Endothelial cell (in vitro differentiated cells): ENCODE data around the gene NFATC2. TPM values are rescaled to one million over a fixed set of nuclear protein-coding genes. Genes with fewer than 3 reads are reported as not detected.
A peak's percentile ranks its signal among the peaks of the same experiment; 100 is the strongest.

Experiments
- DNase-seq: peaks from one replicate; pipeline ENCODE4 v3.0.0; 2021; ENCODE audit warnings: low spot score
- H3K27ac Mint-ChIP-seq: one replicate; pipeline ENCODE4 v1.8.0; 2021; ENCODE audit warnings: mixed read lengths, inconsistent platforms; ENCODE audit not compliant: unreplicated experiment
- H3K27me3 Mint-ChIP-seq: one replicate; pipeline ENCODE4 v1.8.0; 2021; ENCODE audit warnings: mild to moderate bottlenecking, moderate library complexity, mixed read lengths, inconsistent platforms; ENCODE audit not compliant: unreplicated experiment
- H3K36me3 Mint-ChIP-seq: one replicate; pipeline ENCODE4 v1.8.0; 2021; ENCODE audit warnings: mild to moderate bottlenecking, low read depth, mixed read lengths, inconsistent platforms; ENCODE audit not compliant: unreplicated experiment
- H3K4me1 Mint-ChIP-seq: one replicate; pipeline ENCODE4 v1.8.0; 2021; ENCODE audit warnings: mild to moderate bottlenecking, mixed read lengths, inconsistent platforms; ENCODE audit not compliant: unreplicated experiment
- H3K4me3 Mint-ChIP-seq: one replicate; pipeline ENCODE4 v1.8.0; 2021; ENCODE audit warnings: mild to moderate bottlenecking, mixed read lengths, inconsistent platforms; ENCODE audit not compliant: unreplicated experiment
- H3K9me3 Mint-ChIP-seq: one replicate; pipeline ENCODE4 v1.8.0; 2021; ENCODE audit warnings: mixed read lengths, inconsistent platforms; ENCODE audit not compliant: unreplicated experiment
- total RNA-seq: library from RNA; stranded (reverse); fragmentation: NEBNext Ultra II Directional; extraction: Animal tissue kit (Norgen Biotek cat#: 25700); gene quantifications from one replicate; pipeline ENCODE4 v1.2.1, GENCODE V29; 2021; ENCODE audit not compliant: unreplicated experiment
- TF ChIP-seq, protein P1 (sequence below): fragments of 200-600 bp; sonication (generic); IDR thresholded peaks from one replicate; pipeline ENCODE4 v1.5.0; 2021; ENCODE audit warnings: antibody characterized with exemption; ENCODE audit not compliant: unreplicated experiment

The NFATC2 gene
- total RNA-seq, 1 donor from 2014 or later, result 3.5 TPM

DNA sequence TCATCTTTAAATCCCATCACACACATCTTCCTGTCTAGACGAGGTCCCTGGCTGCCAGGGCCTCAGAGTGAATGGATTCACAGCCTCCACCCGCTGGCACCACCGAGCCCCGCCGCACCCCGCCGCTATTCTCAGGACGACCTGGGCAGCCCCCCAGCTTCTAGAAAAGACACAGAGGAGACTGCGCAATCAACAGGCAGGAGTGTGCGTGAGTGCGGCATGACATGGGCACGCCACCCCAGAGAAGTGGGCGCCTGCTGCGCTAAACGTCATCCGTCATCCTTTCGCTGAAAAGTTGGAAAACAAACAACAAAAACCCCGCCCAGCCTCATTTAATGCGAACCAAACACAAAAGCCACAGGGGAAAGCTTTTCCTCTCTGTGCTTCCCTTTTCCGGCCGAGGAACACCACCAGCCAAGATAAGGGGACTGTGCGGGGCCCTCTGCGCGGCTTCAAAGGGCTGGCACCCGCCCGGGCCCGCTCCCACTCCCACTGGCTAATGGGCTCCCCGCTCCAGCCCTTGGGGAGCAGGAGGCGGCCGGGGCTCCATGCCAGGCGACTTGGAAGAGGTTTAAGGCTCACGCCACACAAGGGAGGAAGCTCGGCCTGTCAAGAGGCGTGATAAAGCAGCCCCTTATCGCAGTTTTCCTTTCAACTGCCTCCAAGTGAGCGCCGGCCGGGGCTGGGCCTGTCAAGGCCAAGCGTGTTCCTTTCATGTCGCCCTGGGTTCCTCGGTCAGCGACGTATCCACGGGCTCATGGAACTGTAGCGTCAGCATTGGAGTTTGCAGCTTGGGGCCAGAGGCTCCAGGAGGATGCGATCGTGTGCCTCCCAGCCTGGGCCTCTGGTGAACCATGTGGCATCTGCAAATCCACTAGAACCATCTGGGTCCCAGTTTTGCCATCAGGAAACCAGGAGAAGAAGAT, 50.1 kb downstream of the NFATC2 start:
- H3K27ac Mint-ChIP-seq, result peak overlapping the region; percentile 89
- H3K9me3 Mint-ChIP-seq, result no peaks in the 10 kb centered on the region
- peak overlapping the region; percentile 42 for H3K4me3 Mint-ChIP-seq
- H3K4me1 Mint-ChIP-seq, result peaks cover 61% of the 10 kb centered on the region
- peak; percentile 52 for DNase-seq
- TF ChIP-seq, protein P1, sequence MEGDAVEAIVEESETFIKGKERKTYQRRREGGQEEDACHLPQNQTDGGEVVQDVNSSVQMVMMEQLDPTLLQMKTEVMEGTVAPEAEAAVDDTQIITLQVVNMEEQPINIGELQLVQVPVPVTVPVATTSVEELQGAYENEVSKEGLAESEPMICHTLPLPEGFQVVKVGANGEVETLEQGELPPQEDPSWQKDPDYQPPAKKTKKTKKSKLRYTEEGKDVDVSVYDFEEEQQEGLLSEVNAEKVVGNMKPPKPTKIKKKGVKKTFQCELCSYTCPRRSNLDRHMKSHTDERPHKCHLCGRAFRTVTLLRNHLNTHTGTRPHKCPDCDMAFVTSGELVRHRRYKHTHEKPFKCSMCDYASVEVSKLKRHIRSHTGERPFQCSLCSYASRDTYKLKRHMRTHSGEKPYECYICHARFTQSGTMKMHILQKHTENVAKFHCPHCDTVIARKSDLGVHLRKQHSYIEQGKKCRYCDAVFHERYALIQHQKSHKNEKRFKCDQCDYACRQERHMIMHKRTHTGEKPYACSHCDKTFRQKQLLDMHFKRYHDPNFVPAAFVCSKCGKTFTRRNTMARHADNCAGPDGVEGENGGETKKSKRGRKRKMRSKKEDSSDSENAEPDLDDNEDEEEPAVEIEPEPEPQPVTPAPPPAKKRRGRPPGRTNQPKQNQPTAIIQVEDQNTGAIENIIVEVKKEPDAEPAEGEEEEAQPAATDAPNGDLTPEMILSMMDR, result no peak
- H3K27me3 Mint-ChIP-seq, result peaks cover 11% of the 10 kb centered on the region
- peaks cover 4% of the 10 kb centered on the region for H3K36me3 Mint-ChIP-seq

DNA sequence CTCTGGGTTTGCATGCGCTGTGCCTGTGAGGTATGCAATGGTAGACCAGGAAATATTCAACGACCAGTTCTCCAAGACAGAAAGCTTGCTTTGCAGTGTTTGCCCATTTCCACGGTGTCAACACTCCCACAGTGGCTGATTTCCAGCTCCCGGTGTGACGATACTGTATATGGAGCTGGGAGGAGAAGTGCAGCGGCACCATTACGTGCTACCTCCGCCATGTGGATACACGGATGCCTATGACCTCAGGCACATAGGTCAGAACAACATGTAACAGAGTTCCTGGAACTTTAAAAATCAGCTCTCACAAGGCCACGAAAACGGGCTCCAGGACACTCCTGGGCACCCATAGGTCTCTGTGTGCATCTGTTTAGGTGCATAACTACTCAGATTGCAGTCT, 51.1 kb downstream of the NFATC2 start:
- Mint-ChIP-seq H3K9me3 (no peaks in the 10 kb centered on the region), H3K4me1 (peaks cover 52% of the 10 kb centered on the region), H3K36me3 (peaks cover 4% of the 10 kb centered on the region), H3K27me3 (peaks cover 11% of the 10 kb centered on the region), H3K27ac (peak overlapping the region; percentile 89), H3K4me3 (peak overlapping the region; percentile 27)
- DNase-seq, result no peak
- TF ChIP-seq, protein P1, result no peak

DNA sequence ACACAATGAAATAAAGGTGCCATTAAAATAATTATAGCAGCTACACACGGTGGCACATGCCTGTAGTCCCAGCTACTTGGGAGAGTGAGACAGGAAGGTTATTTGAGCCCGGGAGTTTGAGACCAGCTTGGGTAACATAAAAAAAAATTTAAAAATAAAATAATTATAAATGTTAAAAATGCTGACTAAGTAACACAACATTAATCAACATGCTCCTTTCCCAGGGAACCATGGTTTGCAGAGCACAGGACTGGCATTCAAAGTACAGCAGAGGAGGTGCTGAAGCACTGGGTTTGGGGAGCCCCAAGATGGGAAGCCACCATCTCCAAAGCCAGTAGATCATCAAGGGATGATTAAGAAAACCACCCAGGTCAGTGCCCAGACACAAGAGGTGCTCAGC, 51.9 kb downstream of the NFATC2 start:
- Mint-ChIP-seq H3K27me3 (peaks cover 11% of the 10 kb centered on the region), H3K4me3 (no peak overlapping the region), H3K4me1 (peaks cover 46% of the 10 kb centered on the region), H3K27ac (no peak overlapping the region), H3K36me3 (peaks cover 4% of the 10 kb centered on the region), H3K9me3 (no peaks in the 10 kb centered on the region)
- no peak for DNase-seq
- TF ChIP-seq, protein P1, result no peak

DNA sequence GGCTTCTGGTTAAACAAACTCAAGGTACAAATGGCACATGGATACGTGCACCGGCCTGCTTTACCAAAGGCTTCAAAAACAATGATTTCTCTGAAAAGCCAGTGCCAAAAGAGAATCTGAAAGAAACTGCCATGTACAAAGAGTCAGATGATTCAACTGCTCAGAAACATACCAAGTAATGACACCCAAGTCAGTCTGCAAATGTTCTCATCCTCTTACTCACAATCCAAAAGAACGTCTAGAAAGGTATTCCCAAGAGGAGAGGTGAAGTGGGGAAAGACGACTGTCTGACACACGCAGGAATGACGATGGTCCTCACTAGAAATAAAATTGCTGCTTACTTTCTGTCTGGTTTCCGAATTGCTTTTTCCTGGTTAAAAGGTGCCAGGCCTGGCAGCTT, 52.9 kb downstream of the NFATC2 start:
- no peak overlapping the region for H3K4me3 Mint-ChIP-seq
- TF ChIP-seq, protein P1, result no peak
- H3K9me3 Mint-ChIP-seq, result no peaks in the 10 kb centered on the region
- peaks cover 4% of the 10 kb centered on the region for H3K36me3 Mint-ChIP-seq
- peaks cover 11% of the 10 kb centered on the region for H3K27me3 Mint-ChIP-seq
- no peak overlapping the region for H3K27ac Mint-ChIP-seq
- H3K4me1 Mint-ChIP-seq, result peaks cover 44% of the 10 kb centered on the region
- DNase-seq, result no peak

DNA sequence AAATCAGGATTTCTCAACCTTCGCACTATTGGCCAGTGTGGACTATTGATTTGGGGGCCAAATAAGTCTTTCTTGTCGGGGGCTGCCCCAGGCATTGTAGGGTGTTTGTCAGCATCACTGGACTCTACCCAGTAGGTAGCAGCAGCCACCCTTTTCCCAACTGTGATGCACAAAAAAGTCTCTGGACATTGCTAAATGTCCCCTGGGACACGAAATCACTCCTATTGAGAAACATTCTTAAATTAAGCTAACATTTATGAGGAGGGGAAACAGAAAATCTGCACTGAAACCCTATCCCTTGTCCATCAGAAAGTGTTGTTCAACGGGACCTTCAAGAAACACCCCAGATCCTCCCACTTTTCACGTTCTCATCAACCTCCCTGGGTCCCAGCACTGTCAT, 54.2 kb downstream of the NFATC2 start:
- TF ChIP-seq, protein P1, result no peak
- peaks cover 38% of the 10 kb centered on the region for H3K4me1 Mint-ChIP-seq
- H3K9me3 Mint-ChIP-seq, result no peaks in the 10 kb centered on the region
- no peak for DNase-seq
- H3K27me3 Mint-ChIP-seq, result peaks cover 8% of the 10 kb centered on the region
- no peak overlapping the region for H3K27ac Mint-ChIP-seq
- H3K4me3 Mint-ChIP-seq, result no peak overlapping the region
- peaks cover 4% of the 10 kb centered on the region for H3K36me3 Mint-ChIP-seq
